ENCODE data around the gene SHFL. TPM values are rescaled to one million over a fixed set of nuclear protein-coding genes. Genes with fewer than 3 reads are reported as not detected.

The SHFL gene
- polyA plus RNA-seq, 1 of the 3 experiments (the other 2 are of a cell fraction): 36.6 TPM

DNA sequence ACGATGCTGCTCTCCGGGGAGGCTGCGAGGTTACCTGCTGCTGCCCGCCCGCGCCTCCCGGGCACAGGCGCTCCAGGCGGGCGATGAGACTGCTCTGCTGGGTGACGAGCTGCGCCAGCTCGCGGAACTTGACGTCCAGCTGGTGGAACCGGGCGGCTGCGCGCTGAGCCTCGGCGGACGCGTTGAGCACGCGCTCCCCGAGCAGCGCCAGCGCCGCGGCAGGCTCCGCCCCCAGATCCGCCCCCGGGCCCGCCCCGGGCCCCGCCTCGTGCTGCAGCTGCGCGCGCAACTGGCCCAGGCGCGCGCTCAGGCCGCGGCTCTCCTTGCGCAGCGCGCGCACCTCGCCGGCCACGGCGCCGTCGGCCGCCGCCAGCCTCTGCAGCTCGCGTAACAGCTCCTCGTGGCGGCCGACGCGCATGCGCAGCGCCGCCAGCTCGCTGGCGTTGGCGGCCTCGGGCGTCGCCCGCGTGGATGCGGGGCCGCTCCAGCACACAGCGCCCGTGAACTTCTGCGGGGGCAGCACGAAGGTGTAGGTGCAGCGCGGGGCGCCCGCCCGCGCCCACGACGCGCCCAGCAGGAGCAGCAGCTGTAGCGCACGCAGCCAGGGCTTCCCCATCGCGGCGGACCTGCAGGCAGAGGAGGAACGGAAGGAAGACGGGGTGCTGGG lies 10.0 kb downstream of the SHFL start:
- H3K4me1 ChIP-seq (ENCODE audit: control insufficient read depth in 1 of 2, insufficient read depth in 2 of 2, low read depth in 1 of 2, low read length in 1 of 2): peaks cover 0 to 7% of the 10 kb centered on the region in 2 experiments; a peak in 1 of 4 replicates
- 3% methylated on average over 23 of the region's 97 CpGs for WGBS (ENCODE audit: low lambda C conversion rate)
- no peaks in the 10 kb centered on the region for H3K27me3 ChIP-seq (ENCODE audit: insufficient read depth)
- DNase-seq: peak; percentile 99
- CTCF ChIA-PET: interaction anchor here (0.7 to 5.2 kb wide), 5 partner anchors 10 to 165 kb away, joined by 3 to 38 read pairs (median 6); partner anchors contain the start of gene PPAN
- H3K4me2 ChIP-seq: peak overlapping the region; percentile 93
- POLR2A ChIA-PET: interaction anchor here (0.7 to 1.9 kb wide), 8 partner anchors 8 to 98 kb away, joined by 3 to 21 read pairs (median 4); partner anchors contain the start of genes DNMT1, P2RY11 and PPAN
- peak overlapping the region; percentile 35 to 52 for H3K4me3 ChIP-seq (ENCODE audit: low read depth in 2 of 2, low read length in 1 of 2)
- H4K20me1 ChIP-seq (ENCODE audit: insufficient read depth): no peaks in the 10 kb centered on the region
- H3K27ac ChIP-seq (ENCODE audit: low read depth in 2 of 2, low read length in 1 of 2): peak overlapping the region; percentile 48 to 70; a peak in 3 of 4 replicates
- peak overlapping the region; percentile 96 for H2AFZ ChIP-seq (ENCODE audit: low read depth)
- H3F3A ChIP-seq (replicated peaks; ENCODE audit: insufficient read depth): peaks cover 4% of the 10 kb centered on the region
- no peaks in the 10 kb centered on the region for H3K9me2 ChIP-seq
- no peaks in the 10 kb centered on the region for H3K79me2 ChIP-seq (ENCODE audit: insufficient read depth)
- no peak overlapping the region for H3K9ac ChIP-seq
- H3K9me3 ChIP-seq: no peaks in the 10 kb centered on the region
- peaks cover 0 to 5% of the 10 kb centered on the region in 2 experiments for H3K36me3 ChIP-seq (replicated peaks in 1 of 2; ENCODE audit: control insufficient read depth in 1 of 2, insufficient read depth in 2 of 2, low read length in 1 of 2)
- no peak for TF ChIP-seq REST (IDR thresholded peaks at IDR 0.05; ENCODE audit: low read depth, low read length)
- no peak for TF ChIP-seq FOXM1 (IDR thresholded peaks at IDR 0.05; ENCODE audit: low read depth)
- peak; percentile 85 for TF ChIP-seq MXI1 (IDR thresholded peaks at IDR 0.05; ENCODE audit: low read depth, low read length)
- TF ChIP-seq RAD21 (IDR thresholded peaks at IDR 0.05; ENCODE audit: low read length): no peak
- TF ChIP-seq EZH2phosphoT487 (IDR thresholded peaks at IDR 0.05; ENCODE audit: borderline replicate concordance, low read depth): no peak
- TF ChIP-seq CTCF (IDR thresholded peaks at IDR 0.05): no peak
- TF ChIP-seq RFX5 (IDR thresholded peaks at IDR 0.05; ENCODE audit: low read length): no peak
- TF ChIP-seq MEF2A (IDR thresholded peaks at IDR 0.05; ENCODE audit: borderline replicate concordance, low read depth): no peak
- no peak for TF ChIP-seq RCOR1 (IDR thresholded peaks at IDR 0.05; ENCODE audit: low read length)
- TF ChIP-seq ZBTB33 (IDR thresholded peaks at IDR 0.05; ENCODE audit: borderline replicate concordance, low read depth): no peak
- peak; percentile 66; the same call in 1 of the 2 replicates for TF ChIP-seq SIN3A (IDR thresholded peaks at IDR 0.05; ENCODE audit: borderline replicate concordance, low read depth, low read length)
- TF ChIP-seq USF1 (IDR thresholded peaks at IDR 0.05; ENCODE audit: borderline replicate concordance, low read depth): no peak
- TF ChIP-seq IRF3 (IDR thresholded peaks at IDR 0.05; ENCODE audit: low read depth, low read length): no peak
- TF ChIP-seq JUND (IDR thresholded peaks at IDR 0.05): no peak
- no peak for TF ChIP-seq EP300 (IDR thresholded peaks at IDR 0.05; ENCODE audit: borderline replicate concordance in 1 of 2, low read depth in 1 of 2, low read length in 1 of 2)
- peak; percentile 88 for TF ChIP-seq NRF1 (IDR thresholded peaks at IDR 0.05; ENCODE audit: low read depth, low read length)
- no peak for TF ChIP-seq FOSL2 (IDR thresholded peaks at IDR 0.05; ENCODE audit: borderline replicate concordance, low read depth)
- no peak for TF ChIP-seq GATA2 (CRISPR knock-in tag; IDR thresholded peaks at IDR 0.05)
- TF ChIP-seq, protein P1, sequence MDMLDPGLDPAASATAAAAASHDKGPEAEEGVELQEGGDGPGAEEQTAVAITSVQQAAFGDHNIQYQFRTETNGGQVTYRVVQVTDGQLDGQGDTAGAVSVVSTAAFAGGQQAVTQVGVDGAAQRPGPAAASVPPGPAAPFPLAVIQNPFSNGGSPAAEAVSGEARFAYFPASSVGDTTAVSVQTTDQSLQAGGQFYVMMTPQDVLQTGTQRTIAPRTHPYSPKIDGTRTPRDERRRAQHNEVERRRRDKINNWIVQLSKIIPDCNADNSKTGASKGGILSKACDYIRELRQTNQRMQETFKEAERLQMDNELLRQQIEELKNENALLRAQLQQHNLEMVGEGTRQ (IDR thresholded peaks at IDR 0.05; ENCODE audit: borderline replicate concordance, low read depth, low read length): no peak
- TF ChIP-seq POLR2AphosphoS5 (IDR thresholded peaks at IDR 0.05; ENCODE audit: low read depth, low read length): peak; percentile 57
- TF ChIP-seq YY1 (IDR thresholded peaks at IDR 0.05; ENCODE audit: low read depth): no peak
